IMR-90 (cell line): ENCODE data around the gene MRM2. TPM values are rescaled to one million over a fixed set of nuclear protein-coding genes. Genes with fewer than 3 reads are reported as not detected.

Experiments used
- ATAC-seq: fragments of 200-7000 bp; cut with Tn5 transposase; 2 replicates; pipeline ENCODE4 v1.9.1; 2020; ENCODE audit warnings: low read depth, mild to moderate bottlenecking, moderate library complexity
- BruUV-seq: library from RNA; stranded (reverse); fragments of 400-500 nt; replicated peaks from 2 replicates; lab custom pipeline; 2021; lab: Mats Ljungman, UMichigan
- CTCF ChIA-PET: fragments of 300-600 bp; formaldehyde crosslinking; extraction: SDS; loops from one replicate; lab custom pipeline; 2021; ENCODE audit warnings: antibody characterized with exemption; lab: Yijun Ruan, JAX
- POLR2A ChIA-PET: fragments of 300-600 bp; sonication (Branson Sonifier 250); formaldehyde crosslinking; loops from one replicate; lab custom pipeline; 2022; ENCODE audit warnings: antibody characterized with exemption; ENCODE audit not compliant: unreplicated experiment; lab: Charles Lee
- DNase-seq: peaks from one replicate; pipeline ENCODE4 v3.0.0; 2013
- H2AFZ ChIP-seq: replicated peaks from 2 replicates; pipeline ENCODE3; 2013; ENCODE audit warnings: low read length, mild to moderate bottlenecking; ENCODE audit not compliant: poor library complexity
- H2AK5ac ChIP-seq: 2 replicates; pipeline ENCODE4 v1.6.1; 2013; ENCODE audit warnings: low read depth, low read length, inconsistent platforms
- H2AK9ac ChIP-seq: replicated peaks from 2 replicates; pipeline ENCODE3; 2013; ENCODE audit warnings: mild to moderate bottlenecking, low read depth, low read length, moderate library complexity; ENCODE audit not compliant: poor library complexity
- H2BK120ac ChIP-seq: 2 replicates; pipeline ENCODE4 v1.6.1; 2013; ENCODE audit warnings: low read depth, low read length, inconsistent platforms
- H2BK15ac ChIP-seq: 3 replicates; pipeline ENCODE4 v1.6.1; 2013; ENCODE audit warnings: low read depth, low read length, inconsistent platforms
- H2BK20ac ChIP-seq: 2 replicates; pipeline ENCODE4 v1.6.1; 2013; ENCODE audit warnings: low read depth, mild to moderate bottlenecking, inconsistent platforms, low read length, moderate library complexity
- H2BK5ac ChIP-seq: 2 replicates; pipeline ENCODE4 v1.6.1; 2013; ENCODE audit warnings: mild to moderate bottlenecking, low read depth, low read length, inconsistent platforms; ENCODE audit not compliant: poor library complexity, severe bottlenecking
- H3K14ac ChIP-seq: replicated peaks from 2 replicates; pipeline ENCODE4 v1.6.1; 2013; ENCODE audit warnings: low read depth, low read length, inconsistent platforms
- H3K18ac ChIP-seq: 2 replicates; pipeline ENCODE4 v1.6.1; 2013; ENCODE audit warnings: low read depth, low read length, control low read depth
- H3K23ac ChIP-seq: 2 replicates; pipeline ENCODE4 v1.6.1; 2013; ENCODE audit warnings: low read depth, low read length, inconsistent platforms
- H3K27ac ChIP-seq: 2 replicates; pipeline ENCODE4 v1.5.1; 2013; ENCODE audit warnings: mild to moderate bottlenecking, control low read depth, low read length; ENCODE audit not compliant: insufficient read depth
- H3K27me3 ChIP-seq: 2 replicates; pipeline ENCODE4 v1.6.1; 2013; ENCODE audit warnings: low read length; ENCODE audit not compliant: control insufficient read depth, insufficient read depth
- H3K36me3 ChIP-seq: 2 replicates; pipeline ENCODE4 v1.6.1; 2013; ENCODE audit warnings: low read length, mixed read lengths; ENCODE audit not compliant: control insufficient read depth, insufficient read depth
- H3K4ac ChIP-seq: 2 replicates; pipeline ENCODE4 v1.6.1; 2013; ENCODE audit warnings: low read depth, low read length, inconsistent platforms
- H3K4me1 ChIP-seq: 2 replicates; pipeline ENCODE4 v1.6.1; 2013; ENCODE audit warnings: low read length, mixed read lengths; ENCODE audit not compliant: control insufficient read depth, insufficient read depth
- H3K4me2 ChIP-seq: 2 replicates; pipeline ENCODE4 v1.6.1; 2013; ENCODE audit warnings: low read depth, mild to moderate bottlenecking, control low read depth, low read length, moderate library complexity
- H3K4me3 ChIP-seq: 2 replicates; pipeline ENCODE4 v1.5.1; 2013; ENCODE audit warnings: low read depth, mild to moderate bottlenecking, control low read depth, low read length, moderate library complexity; ENCODE audit not compliant: insufficient read depth
- H3K56ac ChIP-seq: 2 replicates; pipeline ENCODE4 v1.6.1; 2013; ENCODE audit warnings: low read length, inconsistent platforms; ENCODE audit not compliant: insufficient read depth; ENCODE audit errors: extremely low read depth
- H3K79me1 ChIP-seq, 2 experiments: 2 replicates each; pipeline ENCODE4 v1.6.1; 2013; ENCODE audit warnings: low read length in 2 of 2, inconsistent platforms in 1 of 2, low read depth in 1 of 2
- H3K9ac ChIP-seq: 2 replicates; pipeline ENCODE4 v1.6.1; 2013; ENCODE audit warnings: low read depth, low read length, control low read depth
- H3K9me1 ChIP-seq: 2 replicates; pipeline ENCODE4 v1.6.1; 2013; ENCODE audit warnings: low read length, inconsistent platforms; ENCODE audit not compliant: insufficient read depth
- H3K9me3 ChIP-seq: 2 replicates; pipeline ENCODE4 v1.6.1; 2013; ENCODE audit warnings: low read length; ENCODE audit not compliant: control insufficient read depth, insufficient read depth
- H4K20me1 ChIP-seq: 2 replicates; pipeline ENCODE4 v1.6.1; 2013; ENCODE audit warnings: low read length, inconsistent platforms; ENCODE audit not compliant: insufficient read depth
- H4K5ac ChIP-seq: 2 replicates; pipeline ENCODE4 v1.6.1; 2013; ENCODE audit warnings: mild to moderate bottlenecking, low read depth, low read length, control low read depth
- H4K8ac ChIP-seq, 2 experiments: 2 replicates each; pipeline ENCODE4 v1.6.1; 2013; ENCODE audit warnings: low read depth in 2 of 2, low read length in 2 of 2, control low read depth in 1 of 2, inconsistent platforms in 1 of 2
- H4K91ac ChIP-seq: 2 replicates; pipeline ENCODE4 v1.6.1; 2013; ENCODE audit warnings: low read depth, low read length, inconsistent platforms; ENCODE audit not compliant: insufficient read depth
- CEBPB ChIP-seq: IDR thresholded peaks from 2 replicates; pipeline ENCODE4 v1.6.1; 2012; ENCODE audit warnings: low read depth, low read length, improper control_type of control experiment
- FOS ChIP-seq: fragments of 150-350 bp; IDR thresholded peaks from 2 replicates; pipeline ENCODE4 v1.6.1; 2016; ENCODE audit warnings: low read depth, low read length
- NFE2L2 ChIP-seq: fragments of 150-350 bp; IDR thresholded peaks from 2 replicates; pipeline ENCODE4 v1.6.1; 2016; ENCODE audit warnings: low read depth, mild to moderate bottlenecking, low read length
- POLR2A ChIP-seq: IDR thresholded peaks from 2 replicates; pipeline ENCODE4 v1.6.1; 2012; ENCODE audit warnings: mild to moderate bottlenecking, low read depth, low read length
- RCOR1 ChIP-seq: IDR thresholded peaks from 2 replicates; pipeline ENCODE4 v1.6.1; 2012; ENCODE audit warnings: mild to moderate bottlenecking, low read length, improper control_type of control experiment; ENCODE audit not compliant: insufficient replicate concordance
- WGBS, 2 experiments: methylation state at CpG; one replicate each; pipeline versions ENCODE4 v1.1.5 to v1.1.7; 2013; ENCODE audit warnings: missing lambda C conversion rate in 2 of 2; ENCODE audit not compliant: insufficient read length in 1 of 2; ENCODE audit errors: extremely low coverage in 2 of 2; 5-methylcytosine and 5-hydroxymethylcytosine counted together
- dilution Hi-C: fragments of 300-500 bp; cut with HindIII; formaldehyde crosslinking; loops from one replicate; pipeline ENCODE4 v1.14.3; 2018; ENCODE audit warnings: low sequenced_read_pairs; ENCODE audit not compliant: unreplicated experiment
- in situ Hi-C: fragments of 300-500 bp; cut with MboI; formaldehyde crosslinking; loops from 3 replicates; pipeline ENCODE4 v1.14.3; 2019; ENCODE audit warnings: low sequenced_read_pairs, inconsistent platforms, mixed read lengths
- intact Hi-C: fragments of 100-400 bp; cut with micrococcal nuclease; formaldehyde crosslinking; loops from 2 replicates; pipeline ENCODE4 v1.10.0; 2022
- polyA plus RNA-seq, 3 experiments: library from polyadenylated mRNA; depleted of rRNA; stranded (reverse); fragments of >200 nt; gene quantifications; 2 replicates each; pipeline ENCODE4 v1.2.3, GENCODE V29; 2012; ENCODE audit warnings: low replicate concordance in 1 of 3
- total RNA-seq: library from RNA; depleted of rRNA; stranded (reverse); fragments of >200 nt; gene quantifications from 2 replicates; pipeline ENCODE4 v1.2.3, GENCODE V29; 2012

Gene MRM2
- total and polyA plus RNA-seq, 2 of the 4 experiments (the other 2 are of a cell fraction) = 19.1 to 23.8 TPM

DNA sequence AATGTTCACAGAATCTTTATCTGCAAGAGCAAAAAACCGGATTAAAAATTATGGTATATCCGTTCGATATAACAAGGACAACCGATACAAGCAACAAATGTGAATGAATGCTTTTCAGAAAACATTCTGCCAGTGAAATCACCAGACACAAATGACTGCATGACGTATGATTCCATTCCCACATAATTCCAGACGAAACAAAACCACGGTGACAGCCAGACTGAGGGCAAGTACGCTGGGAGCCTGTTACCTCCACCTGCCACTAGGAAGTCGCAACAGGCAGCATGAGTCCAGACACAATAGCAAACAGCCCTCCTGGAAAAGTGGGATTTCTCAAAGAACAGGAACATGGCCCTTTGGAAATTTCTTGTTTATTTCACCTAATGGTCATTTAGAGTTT lies 51.0 kb downstream of the MRM2 start:
- Histone ChIP-seq H3K27me3 (no peaks in the 10 kb centered on the region), H3K56ac (no peak overlapping the region), H3K4me2 (no peak overlapping the region), H2BK120ac (no peak overlapping the region; the same call in 1 of the 2 replicates), H2BK15ac (no peak overlapping the region), H3K14ac (no peak overlapping the region), H2BK20ac (0 out of 2 replicates have a peak overlapping the region, but pooled peaks have one; percentile 1), H2AK9ac (no peak overlapping the region), H3K18ac (no peak overlapping the region), H4K91ac (no peak overlapping the region), H2AFZ (no peak overlapping the region), H3K9me1 (no peaks in the 10 kb centered on the region), H2AK5ac (no peak overlapping the region), H3K9me3 (no peaks in the 10 kb centered on the region; the same call in 1 of the 2 replicates), H3K9ac (no peak overlapping the region), H4K20me1 (no peaks in the 10 kb centered on the region), H3K79me1 (peaks cover 23 to 39% of the 10 kb centered on the region in 2 experiments; a peak in 3 of 4 replicates), H3K27ac (no peak overlapping the region), H4K8ac (no peak overlapping the region), H4K5ac (no peak overlapping the region), H3K36me3 (peaks cover 11% of the 10 kb centered on the region), H3K4me3 (no peak overlapping the region), H3K4me1 (no peaks in the 10 kb centered on the region), H3K4ac (no peak overlapping the region), H3K23ac (no peak overlapping the region), H2BK5ac (no peak overlapping the region)
- 80% methylated on average over 1 of the region's 9 CpGs; no CpG with 5 or more reads in 1 of the 2 experiments for WGBS, 2 experiments
- dilution Hi-C loops = no loop called here
- in situ Hi-C loops = no loop called here
- ChIA-PET CTCF (no interaction called here), POLR2A (no interaction called here)
- DNase-seq = no peak
- BruUV-seq = no TSS peak
- TF ChIP-seq RCOR1 (no peak), NFE2L2 (no peak), CEBPB (no peak), POLR2A (no peak), FOS (no peak)
- no peak for ATAC-seq
- intact Hi-C loops = no loop called here
